GM19452 (cell line): Measurements from ENCODE around the gene REN.

Experiments
- ATAC-seq: cut with Tn5 transposase; IDR thresholded peaks from one replicate; pipeline ENCODE4 v1.9.1; 2021; ENCODE audit not compliant: unreplicated experiment

Gene REN

DNA sequence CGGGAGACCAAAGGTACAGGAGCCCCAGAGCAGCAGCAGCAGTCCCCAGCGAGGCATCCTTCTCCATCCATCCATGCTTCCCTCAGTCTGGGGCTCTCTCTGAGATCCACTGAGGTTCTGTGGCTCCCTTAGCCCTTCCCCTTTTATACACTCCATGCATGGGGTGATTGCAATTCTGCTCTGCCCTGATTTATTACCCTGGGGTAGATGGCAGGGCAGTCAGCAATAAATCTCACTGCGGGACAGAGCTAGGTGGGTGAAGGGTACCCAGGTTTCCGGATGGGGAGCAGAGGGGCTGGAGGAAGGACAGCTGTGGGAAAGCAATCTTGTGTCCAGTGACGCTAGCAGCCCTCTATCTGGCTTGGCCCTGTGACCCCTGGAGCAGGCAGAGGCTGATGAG lies at the start of gene REN:
Gene REN, minus strand, starts transcription at position 119 of the 400 bp plus-strand sequence. Its CDS starts 44 bp downstream, at position 75.
- ATAC-seq = no peak

DNA sequence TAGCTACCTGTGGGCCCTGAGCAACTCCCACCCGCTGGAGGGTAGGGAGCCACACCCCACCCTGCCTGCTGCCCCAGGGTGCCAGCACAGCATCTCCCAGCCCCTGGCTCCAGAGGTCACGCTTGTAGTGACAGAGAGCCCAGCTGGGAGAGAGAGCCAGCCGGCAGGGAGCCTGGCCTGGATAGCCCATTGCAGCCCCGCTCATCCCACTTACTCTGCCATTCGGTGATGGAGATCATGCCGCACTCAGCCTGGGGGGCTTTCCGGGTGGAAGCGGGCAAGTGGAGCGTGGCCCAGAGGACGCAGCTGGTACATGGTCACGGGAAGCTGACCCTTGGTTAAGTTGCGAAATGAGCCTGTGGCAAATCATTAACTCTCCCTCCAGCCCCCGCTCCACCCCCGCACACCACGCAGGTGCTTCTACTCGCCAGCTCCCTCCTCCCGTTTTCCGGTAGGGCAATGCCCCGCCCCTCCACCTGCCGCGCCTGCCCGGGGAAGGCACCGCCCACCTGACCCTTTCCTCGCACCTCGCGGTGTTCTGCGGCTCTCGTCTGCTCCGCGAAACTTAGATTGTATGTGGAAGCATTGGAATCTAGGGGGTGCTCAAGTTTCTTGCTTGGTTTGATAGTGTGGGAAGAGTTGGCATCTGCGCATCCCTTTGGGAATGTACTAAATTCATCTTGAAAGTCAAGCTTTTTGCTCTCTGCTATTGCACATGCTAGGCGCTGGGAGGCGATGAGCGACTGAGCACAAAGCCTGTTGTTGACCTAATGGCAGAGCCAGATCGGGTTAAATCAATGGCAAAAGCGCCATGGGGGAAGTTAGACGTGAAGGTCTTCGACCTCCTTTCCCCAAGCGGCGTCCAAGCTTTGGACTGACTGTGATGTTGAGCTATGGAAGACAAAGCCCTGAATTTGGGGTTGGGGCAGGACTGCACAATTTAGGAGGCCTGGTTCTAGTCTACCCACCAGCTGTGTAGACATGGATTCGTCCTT lies 47.8 kb upstream of the REN start, which contains the start of gene GOLT1A:
Gene GOLT1A, minus strand, starts transcription at position 321 of the 995 bp plus-strand sequence. Its CDS starts 82 bp downstream, at position 239.
- peak; percentile 76 for ATAC-seq

DNA sequence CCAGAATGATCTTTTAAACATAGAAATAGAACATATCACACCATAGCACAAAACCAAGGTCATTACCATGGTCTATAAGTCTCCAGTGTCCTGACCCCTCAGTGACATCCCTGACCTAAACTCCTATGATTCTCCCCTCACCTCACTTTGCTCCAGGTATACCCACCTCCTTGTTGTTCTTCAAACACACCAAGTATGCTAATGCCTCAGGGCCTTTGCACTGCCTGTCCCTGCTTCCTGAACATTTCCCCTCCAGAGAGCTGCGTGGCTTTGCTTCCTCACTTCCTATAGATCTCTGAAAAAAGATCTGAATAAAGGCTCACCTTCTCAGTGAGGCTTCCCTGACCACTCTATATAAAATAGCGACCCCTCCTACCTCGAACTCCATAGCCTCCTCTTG lies 46.6 kb upstream of the REN start:
- ATAC-seq = no peak

DNA sequence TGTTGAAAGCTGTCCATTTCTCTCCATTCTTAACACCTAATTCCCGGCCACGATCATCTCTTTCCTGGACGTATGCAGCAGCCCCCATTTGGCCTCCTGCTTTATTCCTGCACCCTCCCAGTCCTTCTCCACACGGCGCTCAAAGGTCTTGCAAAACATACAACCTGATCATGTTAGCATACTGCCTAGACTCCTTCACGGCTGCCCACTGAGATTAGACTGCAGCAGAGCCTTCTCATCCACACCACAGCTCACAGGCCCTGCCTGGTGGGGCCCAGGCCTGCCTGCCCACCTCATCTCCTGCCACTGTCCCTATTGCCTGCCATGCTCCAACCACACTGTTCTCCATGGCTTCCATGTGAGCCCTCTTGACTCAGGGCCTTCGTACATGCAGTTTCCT lies 44.9 kb upstream of the REN start:
- no peak for ATAC-seq

DNA sequence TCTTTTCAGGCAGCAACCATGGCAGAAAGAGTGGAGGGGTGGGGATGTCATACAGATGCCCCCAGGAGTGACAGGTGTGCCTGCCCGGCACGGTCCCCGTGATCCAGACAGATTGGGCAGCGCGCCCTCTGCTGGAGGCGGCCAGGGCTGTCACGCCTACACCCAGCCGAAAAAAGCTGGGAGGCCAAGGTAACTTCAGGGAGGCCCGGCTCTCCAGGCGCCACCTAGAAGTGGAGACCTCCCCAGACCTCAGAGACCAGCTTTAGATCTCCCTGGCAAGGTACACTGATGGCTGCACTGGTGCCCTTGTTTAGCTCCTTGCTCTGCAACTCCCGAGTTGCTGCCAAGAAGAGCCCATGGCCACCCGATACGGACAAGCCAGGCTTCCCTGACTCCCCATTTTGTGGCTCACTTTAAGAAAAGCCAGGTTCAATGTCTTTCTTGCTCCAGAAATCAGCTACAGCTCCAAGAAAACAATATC lies 41.0 kb upstream of the REN start:
- ATAC-seq = no peak

DNA sequence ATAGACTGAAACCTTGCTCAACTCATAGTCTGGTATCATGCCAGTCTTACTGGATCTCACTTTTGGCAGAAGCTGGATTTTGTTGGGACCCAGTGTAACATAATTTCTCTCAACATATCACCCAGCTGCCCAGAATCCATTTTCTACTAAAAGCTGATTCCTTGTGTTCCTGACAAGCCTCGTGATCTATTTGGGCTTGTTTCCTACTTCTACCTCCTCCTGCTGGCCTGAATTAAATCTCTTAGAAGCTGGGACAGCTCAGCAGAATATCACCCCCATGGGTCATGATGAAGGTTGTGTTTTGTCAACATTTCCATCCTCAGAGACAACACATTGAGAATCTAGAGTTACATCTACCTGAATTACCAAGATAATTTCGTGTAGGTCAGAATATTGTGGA lies 40.0 kb upstream of the REN start:
- ATAC-seq = no peak

DNA sequence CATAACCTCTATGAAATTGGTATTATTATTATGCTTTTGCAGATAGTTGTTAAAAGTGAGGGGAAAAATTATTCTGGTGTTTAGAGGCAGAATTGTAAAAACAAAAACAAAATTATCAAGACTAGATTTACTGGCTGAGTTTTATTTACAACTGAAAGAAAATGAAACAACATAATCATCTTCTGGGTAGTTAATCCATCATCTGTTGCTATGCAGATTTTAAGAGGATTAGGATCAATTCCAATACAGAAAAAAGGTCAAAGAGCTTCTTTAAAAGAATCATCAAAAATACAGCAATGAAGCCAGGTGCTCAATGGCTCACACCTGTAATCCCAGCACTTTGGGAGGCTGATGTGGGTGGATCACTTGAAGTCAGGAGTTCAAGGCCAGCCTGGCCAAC lies 39.3 kb upstream of the REN start:
- ATAC-seq = no peak

DNA sequence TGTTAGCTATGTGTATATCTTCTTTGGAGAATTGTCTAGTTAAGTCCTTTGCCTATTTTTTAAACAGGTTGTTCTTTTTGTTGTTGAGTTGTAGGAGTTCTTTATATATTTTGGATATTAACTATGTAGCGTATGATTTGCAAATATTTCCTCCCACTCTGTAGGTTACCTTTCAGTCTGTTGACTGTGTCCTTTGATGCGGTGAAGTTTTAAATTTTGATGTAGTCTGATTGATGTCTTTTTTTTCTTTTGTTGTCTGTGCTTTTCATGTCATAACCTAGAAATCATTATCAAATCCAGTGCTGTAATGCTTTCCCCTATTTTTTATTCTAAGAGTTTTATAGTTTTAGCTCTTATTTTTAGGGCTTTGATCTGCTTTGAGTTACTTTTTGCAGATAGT lies 38.8 kb upstream of the REN start:
- no peak for ATAC-seq

DNA sequence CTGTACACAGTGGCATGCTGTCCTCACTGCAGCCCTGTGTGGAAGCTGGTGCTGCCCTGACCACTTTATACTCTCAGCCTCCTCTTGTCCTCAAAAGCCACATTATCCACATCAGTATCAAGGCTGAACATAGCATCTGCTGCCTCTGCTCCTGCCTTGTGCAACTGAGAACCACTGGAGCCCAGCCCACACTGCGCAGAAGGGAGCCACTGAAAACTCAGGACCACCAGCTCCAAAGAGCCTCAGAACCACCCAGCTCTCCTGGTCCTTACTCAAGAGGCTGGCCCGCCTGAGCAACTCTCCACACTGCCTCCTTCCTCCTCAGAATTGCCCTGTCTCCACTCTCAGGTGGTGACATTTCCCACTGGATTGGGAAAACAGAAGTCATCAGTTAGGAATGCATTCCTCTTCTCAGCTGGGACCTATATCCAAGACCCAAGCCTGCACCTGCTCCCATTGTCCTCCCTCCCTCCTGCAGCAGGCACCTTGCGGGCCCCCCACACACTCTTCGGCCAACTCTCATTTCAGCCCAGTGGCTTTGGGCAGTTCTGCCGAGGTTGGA lies 37.1 kb upstream of the REN start:
- ATAC-seq = no peak

DNA sequence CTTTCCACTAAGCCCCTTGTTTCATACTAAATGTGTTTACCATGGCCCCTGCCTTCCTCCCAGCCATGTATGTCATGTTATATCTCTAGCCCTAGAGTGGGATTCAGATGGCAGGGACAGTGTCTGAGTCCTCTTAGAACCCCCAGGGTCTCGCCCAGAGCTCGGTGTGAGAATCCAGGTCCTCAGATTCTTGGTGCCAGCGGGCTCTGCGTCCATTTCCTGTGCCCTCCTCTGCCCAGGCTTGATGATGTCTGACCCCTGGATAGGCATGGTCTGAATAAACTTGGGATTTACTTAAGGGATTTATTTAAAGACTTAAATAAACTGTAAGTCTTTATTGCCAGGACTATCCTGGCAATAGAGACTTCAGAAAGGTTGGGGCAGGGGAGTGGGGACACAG lies 36.3 kb upstream of the REN start:
- ATAC-seq = no peak

DNA sequence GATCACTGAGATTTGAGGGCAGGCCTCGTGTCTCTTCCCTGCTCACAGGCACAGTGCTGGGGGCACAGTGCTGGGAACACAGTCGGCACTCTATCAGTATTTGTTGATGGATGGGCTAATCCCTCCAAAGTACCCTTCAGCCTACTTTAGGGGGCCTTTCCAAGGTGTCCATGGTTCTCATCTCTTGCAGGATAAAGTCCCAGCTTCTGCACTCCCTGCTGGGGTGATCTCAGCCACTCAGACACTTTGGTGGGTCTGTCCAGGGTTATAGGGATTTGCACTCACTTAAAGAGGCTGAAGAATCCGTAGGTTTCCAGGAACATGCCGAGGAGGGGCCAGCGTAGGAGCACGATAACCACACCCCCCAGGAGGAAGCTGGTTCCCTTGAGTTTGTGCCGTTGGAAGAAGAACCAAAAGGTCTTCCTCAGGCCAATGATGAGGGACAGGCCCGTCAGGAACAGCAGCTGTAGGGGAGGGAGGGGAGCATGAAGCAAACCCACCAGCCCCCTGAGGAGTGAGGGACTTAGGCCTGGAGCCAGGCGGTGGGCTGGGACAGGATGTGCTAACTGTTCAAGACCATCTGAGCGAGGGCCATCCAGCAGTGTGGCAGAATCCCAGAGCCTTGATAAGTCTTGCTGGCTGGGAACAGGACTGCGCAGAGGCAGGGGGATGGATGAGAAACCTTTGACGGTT lies 35.4 kb upstream of the REN start:
- no peak for ATAC-seq

DNA sequence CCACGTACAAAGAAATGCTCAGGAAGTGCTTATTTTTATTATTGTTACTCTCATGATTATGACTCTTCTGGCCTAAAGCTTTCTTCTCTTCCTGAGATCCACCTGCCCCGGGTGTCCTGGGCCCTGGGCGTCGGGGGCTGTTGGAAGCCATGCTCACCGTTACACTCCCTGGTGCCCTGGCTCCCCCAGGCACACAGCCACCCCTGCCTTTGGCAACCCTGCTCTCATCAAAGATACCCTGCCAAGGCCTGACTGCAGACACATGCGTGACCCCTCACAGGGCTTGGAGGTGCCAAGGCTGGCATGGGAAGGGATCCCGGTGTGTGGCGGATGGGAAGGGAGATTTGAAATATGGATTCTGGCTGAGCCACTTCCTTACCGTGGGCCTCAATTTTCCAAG lies 33.4 kb upstream of the REN start:
- no peak for ATAC-seq

DNA sequence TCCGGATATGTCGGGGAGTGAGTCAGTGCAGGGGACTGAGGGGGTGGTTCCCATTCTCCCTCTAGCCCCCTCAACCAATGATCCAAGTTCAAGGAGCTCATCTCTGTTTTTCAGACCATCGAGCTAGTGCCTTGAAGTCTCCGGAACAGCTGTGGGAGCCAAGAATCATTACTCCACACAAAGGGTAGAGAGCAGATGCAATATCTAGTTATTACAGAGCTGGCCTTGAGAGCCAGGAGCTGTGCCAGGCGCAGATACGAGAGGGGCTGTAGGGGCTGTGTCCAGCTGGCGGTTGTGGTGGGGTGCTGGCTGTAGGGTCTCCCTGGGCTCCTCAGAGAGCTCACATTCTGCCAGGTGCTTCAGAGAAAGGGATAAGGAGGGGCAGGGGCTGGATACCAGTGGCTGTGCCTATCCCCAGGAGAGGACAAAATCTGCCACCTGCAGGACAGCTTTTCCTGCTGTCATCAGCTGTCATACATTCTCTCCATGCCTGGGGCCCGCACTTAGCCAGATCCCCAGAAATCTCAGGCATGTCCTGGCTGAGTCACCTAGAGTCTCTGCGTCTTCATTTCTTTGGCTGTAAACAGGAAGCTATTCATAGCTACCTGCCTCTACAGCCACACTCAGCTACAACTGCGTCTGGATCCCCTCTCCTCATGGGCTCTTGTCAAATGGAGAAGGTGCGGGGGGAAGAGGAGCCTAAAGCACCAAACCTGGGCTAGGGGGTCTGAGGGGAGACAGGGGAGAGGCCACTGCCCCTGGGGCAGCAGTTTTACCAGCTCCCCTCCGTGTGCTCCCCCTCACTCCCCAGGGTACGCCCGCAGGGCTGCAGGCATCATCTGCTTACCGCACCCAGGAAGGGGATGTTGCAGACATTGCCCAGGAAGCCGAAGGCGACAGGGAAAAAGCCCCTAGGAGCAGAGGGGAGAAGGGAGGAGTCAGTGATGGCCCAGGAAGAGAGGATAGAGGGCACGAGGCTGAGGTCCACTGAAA lies 32.5 kb upstream of the REN start:
- ATAC-seq = no peak

DNA sequence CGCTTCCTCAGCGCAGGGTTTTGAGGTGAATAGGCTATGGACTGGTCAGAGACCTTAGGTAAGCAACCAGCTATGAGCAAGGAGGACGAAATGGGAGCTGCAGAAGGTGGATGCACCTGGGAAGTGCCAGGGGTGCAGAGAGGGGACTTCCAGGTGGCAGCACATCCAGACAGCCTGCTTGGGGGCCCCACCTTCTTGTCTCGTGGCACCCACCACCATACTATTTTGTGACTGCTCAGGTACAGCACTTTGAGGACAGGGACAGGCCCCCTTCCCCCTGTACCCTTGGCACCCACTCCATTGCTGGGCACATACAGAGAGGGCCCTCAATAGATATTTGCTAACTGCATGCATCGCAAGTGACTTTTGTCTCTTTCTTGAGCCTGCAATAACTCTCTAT lies 30.9 kb upstream of the REN start:
- no peak for ATAC-seq

DNA sequence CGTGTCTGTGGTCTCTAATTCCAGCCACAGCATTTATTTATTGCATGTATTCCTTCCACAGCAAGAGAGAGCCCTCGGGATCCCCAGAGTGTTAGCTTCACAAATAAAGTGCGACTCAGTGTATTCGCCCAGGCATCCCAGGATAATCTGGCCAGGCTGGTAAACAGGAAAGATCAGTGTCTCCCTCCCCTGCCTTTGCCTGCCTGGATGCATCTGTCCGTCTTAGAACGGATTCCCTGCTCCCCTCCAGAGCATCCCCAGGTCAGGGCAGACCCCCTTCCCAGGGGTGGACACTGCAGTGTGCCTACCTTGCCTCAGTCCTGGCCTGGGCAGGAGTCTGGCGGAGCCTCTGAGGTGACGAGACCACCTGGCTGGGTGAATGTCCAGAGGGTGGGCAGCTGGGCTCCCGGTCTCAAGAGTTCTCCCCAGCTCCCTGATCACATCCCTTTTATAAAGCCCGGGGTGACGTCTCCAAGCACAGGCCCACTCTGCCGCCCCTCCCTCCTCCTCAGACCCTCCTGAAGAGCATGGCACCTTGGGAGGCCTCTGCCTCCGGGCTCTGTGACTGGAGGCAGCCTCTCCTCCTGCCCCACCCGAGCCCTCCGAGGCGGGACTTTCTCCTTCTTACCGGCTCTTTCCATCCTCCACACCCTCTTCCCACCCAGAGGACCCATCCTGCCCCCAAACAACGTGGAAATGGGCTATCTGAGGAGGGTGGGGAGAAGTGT lies 30.1 kb upstream of the REN start, which contains the start of gene KISS1:
Gene KISS1, minus strand, starts transcription at position 424 of the 728 bp plus-strand sequence. CDS start 3,615 bp downstream, outside the sequence.
- no peak for ATAC-seq

DNA sequence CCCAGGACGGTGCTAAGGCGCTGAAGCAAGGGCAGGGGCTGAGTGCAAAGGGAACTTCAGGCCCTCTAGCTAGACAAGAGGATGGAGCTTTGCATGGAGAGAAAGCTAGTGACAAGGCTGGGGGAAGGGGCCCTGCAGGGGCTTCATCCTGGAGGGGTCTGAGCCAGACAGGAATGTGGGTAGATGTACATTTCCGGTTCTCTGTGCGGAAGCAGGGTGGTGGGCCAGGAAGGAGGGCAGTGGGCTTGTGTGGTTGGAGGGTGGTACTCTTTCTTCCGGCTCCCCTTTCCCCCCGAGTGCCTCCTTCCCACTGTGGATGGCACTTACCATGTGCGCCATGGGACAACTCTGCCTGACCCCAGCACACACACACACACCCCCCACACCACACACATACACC lies 28.6 kb upstream of the REN start:
- no peak for ATAC-seq

DNA sequence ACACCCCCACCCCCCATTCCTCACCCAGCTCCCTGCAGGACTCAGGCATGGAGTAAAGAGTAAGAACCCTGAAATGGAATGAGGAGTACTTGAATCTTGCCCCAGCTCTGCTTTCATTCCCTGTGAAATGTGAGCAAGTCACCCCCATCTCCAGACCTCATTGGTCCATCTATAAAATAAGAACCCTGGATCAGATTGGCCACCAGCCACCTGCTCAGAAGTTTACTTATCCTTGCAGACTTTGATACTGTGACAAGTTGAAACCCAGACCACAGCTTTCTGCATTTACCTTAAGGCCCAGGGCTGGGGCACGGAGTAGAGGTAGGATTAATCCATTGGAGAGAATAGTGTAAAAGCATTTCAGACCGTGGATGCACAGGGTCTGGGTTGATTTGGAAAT lies 27.9 kb upstream of the REN start:
- no peak for ATAC-seq

DNA sequence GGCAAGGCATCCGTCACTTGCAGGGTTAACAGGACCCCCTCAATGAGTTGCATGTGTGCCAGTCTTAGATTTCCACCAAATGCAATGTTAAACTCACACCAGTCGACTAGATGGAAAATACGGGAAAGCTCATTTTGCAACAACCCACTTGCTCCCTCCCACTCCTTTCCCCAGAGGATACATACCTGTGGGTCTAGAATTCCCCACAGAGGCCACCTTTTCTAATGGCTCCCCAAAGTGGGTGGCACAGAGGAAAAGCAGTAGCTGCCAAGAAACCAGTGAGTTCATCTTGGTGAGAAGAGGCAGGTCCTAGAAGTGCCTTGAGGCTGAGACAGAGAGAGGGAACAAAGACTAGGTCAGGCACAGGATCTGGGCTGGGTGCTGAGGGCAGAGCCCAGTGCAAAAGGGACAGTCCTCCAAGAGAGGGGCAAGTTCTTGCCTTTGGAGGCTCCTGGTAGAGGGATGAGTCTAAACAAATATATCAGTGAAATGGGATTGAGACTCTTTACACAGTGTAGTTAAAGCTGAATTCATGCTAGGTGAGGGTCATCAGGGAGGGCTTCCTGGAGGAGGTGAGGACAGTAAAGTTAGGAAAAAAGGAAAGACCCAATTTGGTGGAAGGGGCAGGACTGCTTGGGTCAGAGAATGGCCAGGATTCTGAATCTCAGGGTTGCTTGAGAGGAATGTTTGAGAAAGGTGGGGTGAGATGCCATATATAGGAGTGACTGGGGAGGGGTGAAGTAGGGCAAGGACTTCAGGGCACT lies 26.6 kb upstream of the REN start:
- no peak for ATAC-seq

DNA sequence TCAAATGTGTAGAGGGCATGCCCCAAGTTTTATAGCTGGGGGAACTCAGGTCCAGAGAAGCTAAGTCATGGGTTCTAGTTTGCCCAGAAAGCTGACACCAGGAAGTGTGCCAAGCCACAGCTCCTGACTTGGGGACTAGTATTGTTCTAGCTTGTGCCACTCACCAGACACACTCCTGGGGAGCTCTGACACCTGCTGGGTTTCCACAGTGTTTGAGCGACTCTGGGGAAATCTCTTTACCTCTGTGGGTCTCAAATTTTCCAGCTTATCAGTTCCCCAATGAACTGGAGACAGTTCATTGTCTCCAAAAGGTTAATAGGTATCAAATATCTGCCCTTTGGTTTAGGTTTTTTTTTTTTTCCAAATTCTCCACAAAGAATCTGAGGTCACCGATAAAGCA lies 25.9 kb upstream of the REN start:
- no peak for ATAC-seq
